Uterus (tissue), 2 donors: ENCODE data around the gene ZNF598.

ENCODE experiments used
- CTCF ChIP-seq, 4 experiments: fragments of 200-600 bp in 2 of 4; fragments of 450-650 bp in 2 of 4; sonication (generic) in 2 of 4; IDR thresholded peaks; one replicate each; pipeline ENCODE4 v1.5.1; 2016 to 2019; ENCODE audit warnings: antibody characterized with exemption in 4 of 4, mild to moderate bottlenecking in 2 of 4, moderate library complexity in 1 of 4
- POLR2A ChIP-seq, 2 donors: fragments of 450-650 bp; IDR thresholded peaks; one replicate each; pipeline ENCODE4 v1.6.1; 2016; ENCODE audit warnings: antibody characterized with exemption in 2 of 2, mild to moderate bottlenecking in 1 of 2, moderate library complexity in 1 of 2

- no peak for TF ChIP-seq CTCF (IDR thresholded peaks at IDR 0.05)
- no peak for TF ChIP-seq POLR2A (IDR thresholded peaks at IDR 0.05)
These were observed 48.8 kb upstream of the ZNF598 start for GRCh38 chr16:2058420-2058819.
